ENCODE data around the gene BICC1. TPM values are rescaled to one million over a fixed set of nuclear protein-coding genes. Genes with fewer than 3 reads are reported as not detected.

Gene BICC1
- total and polyA plus RNA-seq, 2 of the 4 experiments (the other 2 are of a cell fraction): 5.7 to 42.5 TPM

DNA sequence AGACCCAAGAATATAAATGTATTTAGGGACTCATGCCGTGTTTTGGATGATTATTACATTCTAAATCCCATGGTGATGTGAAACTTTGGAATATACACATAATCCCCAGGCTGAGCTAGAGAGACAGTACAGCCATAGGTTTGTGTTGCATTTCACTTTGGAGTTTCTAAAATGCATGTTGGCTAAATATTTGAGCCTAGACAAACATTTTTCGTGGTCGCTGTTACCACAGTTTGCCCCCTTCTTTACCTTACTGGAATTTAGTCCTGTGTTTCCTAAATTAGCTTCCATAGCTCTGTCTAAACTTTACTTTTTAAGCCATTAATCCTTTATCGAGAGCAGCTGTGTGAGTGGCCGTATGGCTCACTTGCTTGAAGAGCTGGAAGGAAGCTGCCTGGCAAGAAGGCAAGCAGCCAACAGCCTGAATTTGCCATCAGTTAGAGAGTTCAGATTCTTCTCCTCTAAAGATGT is 192.0 kb downstream of the BICC1 start (continued):
- TF ChIP-seq RCOR1 (IDR thresholded peaks at IDR 0.05; ENCODE audit: insufficient replicate concordance, low read length): no peak

DNA sequence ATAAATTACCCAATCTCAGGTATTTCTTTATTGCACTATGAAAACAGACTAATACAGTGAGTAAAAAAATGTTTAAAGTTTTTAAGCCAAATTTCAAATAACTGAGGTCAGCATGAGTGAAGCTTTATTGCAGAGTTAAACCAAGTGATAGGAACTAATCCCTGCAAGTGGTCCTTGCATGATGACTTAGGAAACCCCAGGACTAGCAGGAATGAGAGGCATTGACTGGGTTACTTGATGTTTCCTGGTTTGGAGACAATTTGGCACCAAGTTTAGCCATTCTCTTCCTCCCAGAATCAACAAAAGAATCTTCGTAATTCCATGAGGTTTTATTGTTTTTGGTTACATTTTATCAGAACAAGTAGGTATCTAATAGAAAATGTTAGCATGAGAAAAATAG is 194.2 kb downstream of the BICC1 start:
- intact Hi-C loops (cut with micrococcal nuclease): no loop called here
- H3K27ac ChIP-seq (ENCODE audit: insufficient read depth, low read length): no peak overlapping the region
- TF ChIP-seq RAD21 (IDR thresholded peaks at IDR 0.05; ENCODE audit: low read length) (no peak), FOS (IDR thresholded peaks at IDR 0.05; ENCODE audit: low read depth, low read length) (no peak), CHD1 (IDR thresholded peaks at IDR 0.05; ENCODE audit: low read depth, low read length) (no peak), RCOR1 (IDR thresholded peaks at IDR 0.05; ENCODE audit: insufficient replicate concordance, low read length) (no peak), CEBPB (IDR thresholded peaks at IDR 0.05; ENCODE audit: low read depth, low read length) (no peak), POLR2A (IDR thresholded peaks at IDR 0.05; ENCODE audit: low read depth, low read length) (no peak), RFX5 (IDR thresholded peaks at IDR 0.05; ENCODE audit: low read depth, low read length) (no peak), SMC3 (IDR thresholded peaks at IDR 0.05; ENCODE audit: low read depth, low read length) (no peak), NFE2L2 (IDR thresholded peaks at IDR 0.05; ENCODE audit: low read depth, low read length) (no peak), MAFK (IDR thresholded peaks at IDR 0.05; ENCODE audit: low read depth, low read length) (no peak), MAZ (IDR thresholded peaks at IDR 0.05; ENCODE audit: borderline replicate concordance, low read depth, low read length) (no peak), MXI1 (IDR thresholded peaks at IDR 0.05; ENCODE audit: borderline replicate concordance, low read depth, low read length) (no peak)
- TF ChIP-seq, protein P1, sequence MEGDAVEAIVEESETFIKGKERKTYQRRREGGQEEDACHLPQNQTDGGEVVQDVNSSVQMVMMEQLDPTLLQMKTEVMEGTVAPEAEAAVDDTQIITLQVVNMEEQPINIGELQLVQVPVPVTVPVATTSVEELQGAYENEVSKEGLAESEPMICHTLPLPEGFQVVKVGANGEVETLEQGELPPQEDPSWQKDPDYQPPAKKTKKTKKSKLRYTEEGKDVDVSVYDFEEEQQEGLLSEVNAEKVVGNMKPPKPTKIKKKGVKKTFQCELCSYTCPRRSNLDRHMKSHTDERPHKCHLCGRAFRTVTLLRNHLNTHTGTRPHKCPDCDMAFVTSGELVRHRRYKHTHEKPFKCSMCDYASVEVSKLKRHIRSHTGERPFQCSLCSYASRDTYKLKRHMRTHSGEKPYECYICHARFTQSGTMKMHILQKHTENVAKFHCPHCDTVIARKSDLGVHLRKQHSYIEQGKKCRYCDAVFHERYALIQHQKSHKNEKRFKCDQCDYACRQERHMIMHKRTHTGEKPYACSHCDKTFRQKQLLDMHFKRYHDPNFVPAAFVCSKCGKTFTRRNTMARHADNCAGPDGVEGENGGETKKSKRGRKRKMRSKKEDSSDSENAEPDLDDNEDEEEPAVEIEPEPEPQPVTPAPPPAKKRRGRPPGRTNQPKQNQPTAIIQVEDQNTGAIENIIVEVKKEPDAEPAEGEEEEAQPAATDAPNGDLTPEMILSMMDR (conservative IDR thresholded peaks at IDR 0.05; ENCODE audit: low read depth, low read length): no peak
- TF ChIP-seq, protein P2, sequence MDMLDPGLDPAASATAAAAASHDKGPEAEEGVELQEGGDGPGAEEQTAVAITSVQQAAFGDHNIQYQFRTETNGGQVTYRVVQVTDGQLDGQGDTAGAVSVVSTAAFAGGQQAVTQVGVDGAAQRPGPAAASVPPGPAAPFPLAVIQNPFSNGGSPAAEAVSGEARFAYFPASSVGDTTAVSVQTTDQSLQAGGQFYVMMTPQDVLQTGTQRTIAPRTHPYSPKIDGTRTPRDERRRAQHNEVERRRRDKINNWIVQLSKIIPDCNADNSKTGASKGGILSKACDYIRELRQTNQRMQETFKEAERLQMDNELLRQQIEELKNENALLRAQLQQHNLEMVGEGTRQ (IDR thresholded peaks at IDR 0.05; ENCODE audit: low read depth, low read length): no peak
- TF ChIP-seq, protein P3, sequence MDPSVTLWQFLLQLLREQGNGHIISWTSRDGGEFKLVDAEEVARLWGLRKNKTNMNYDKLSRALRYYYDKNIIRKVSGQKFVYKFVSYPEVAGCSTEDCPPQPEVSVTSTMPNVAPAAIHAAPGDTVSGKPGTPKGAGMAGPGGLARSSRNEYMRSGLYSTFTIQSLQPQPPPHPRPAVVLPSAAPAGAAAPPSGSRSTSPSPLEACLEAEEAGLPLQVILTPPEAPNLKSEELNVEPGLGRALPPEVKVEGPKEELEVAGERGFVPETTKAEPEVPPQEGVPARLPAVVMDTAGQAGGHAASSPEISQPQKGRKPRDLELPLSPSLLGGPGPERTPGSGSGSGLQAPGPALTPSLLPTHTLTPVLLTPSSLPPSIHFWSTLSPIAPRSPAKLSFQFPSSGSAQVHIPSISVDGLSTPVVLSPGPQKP (IDR thresholded peaks at IDR 0.05; ENCODE audit: borderline replicate concordance, low read depth, low read length): no peak

More for the DNA sequence above, 194.2 kb downstream of the BICC1 start:
- BruUV-seq (replicated peaks): no TSS peak
- no peaks in the 10 kb centered on the region for H3K9me3 ChIP-seq (ENCODE audit: control insufficient read depth, insufficient read depth, low read length)
- no peak overlapping the region for H3K14ac ChIP-seq (replicated peaks; ENCODE audit: low read depth, low read length)
- no peak overlapping the region for H2BK5ac ChIP-seq (ENCODE audit: low read depth, low read length, poor library complexity, severe bottlenecking)
- no peaks in the 10 kb centered on the region; the same call in none of the 2 replicates for H3K36me3 ChIP-seq (ENCODE audit: control insufficient read depth, insufficient read depth, low read length)
- no peak overlapping the region for H3K4ac ChIP-seq (ENCODE audit: low read depth, low read length)
- H2AK9ac ChIP-seq (replicated peaks; ENCODE audit: low read depth, low read length, poor library complexity): no peak overlapping the region
- H3K4me2 ChIP-seq (ENCODE audit: low read depth, low read length): no peak overlapping the region
- H3K18ac ChIP-seq (ENCODE audit: low read depth, low read length): no peak overlapping the region
- H2BK15ac ChIP-seq (ENCODE audit: low read depth, low read length): no peak overlapping the region
- no peaks in the 10 kb centered on the region for H4K20me1 ChIP-seq (ENCODE audit: insufficient read depth, low read length)
- H3K9me1 ChIP-seq (ENCODE audit: insufficient read depth, low read length): no peaks in the 10 kb centered on the region; the same call in 1 of the 2 replicates
- ATAC-seq (ENCODE audit: low read depth): no peak
- H4K8ac ChIP-seq (ENCODE audit: low read depth in 2 of 2, low read length in 2 of 2): no peak overlapping the region
- dilution Hi-C loops (cut with HindIII; ENCODE audit: low sequenced_read_pairs, unreplicated experiment): no loop called here
- no peak overlapping the region for H2AFZ ChIP-seq (replicated peaks; ENCODE audit: low read length, poor library complexity)
- DNase-seq: no peak
- WGBS, 2 experiments (ENCODE audit: extremely low coverage in 2 of 2, insufficient read length in 1 of 2): no CpG with 5 or more reads among the region's 1 CpG
- no peak overlapping the region for H3K4me3 ChIP-seq (ENCODE audit: insufficient read depth, low read depth, low read length)
- POLR2A ChIA-PET (ENCODE audit: unreplicated experiment): no interaction called here
- no peak overlapping the region for H3K9ac ChIP-seq (ENCODE audit: low read depth, low read length)
- H3K23ac ChIP-seq (ENCODE audit: low read depth, low read length): no peak overlapping the region
- peaks cover 8 to 15% of the 10 kb centered on the region in 2 experiments for H3K79me1 ChIP-seq (ENCODE audit: low read depth in 1 of 2, low read length in 2 of 2)
- no peak overlapping the region for H2BK120ac ChIP-seq (ENCODE audit: low read depth, low read length)
- H3K27me3 ChIP-seq (ENCODE audit: control insufficient read depth, insufficient read depth, low read length): no peaks in the 10 kb centered on the region
- peaks cover 7% of the 10 kb centered on the region for H3K4me1 ChIP-seq (ENCODE audit: control insufficient read depth, insufficient read depth, low read length)
- H4K91ac ChIP-seq (ENCODE audit: insufficient read depth, low read depth, low read length): no peak overlapping the region
- CTCF ChIA-PET: no interaction called here
- no peak overlapping the region for H2AK5ac ChIP-seq (ENCODE audit: low read depth, low read length)
- no peak overlapping the region for H2BK20ac ChIP-seq (ENCODE audit: low read depth, low read length)
- in situ Hi-C loops (cut with MboI; ENCODE audit: low sequenced_read_pairs): no loop called here
- H3K56ac ChIP-seq (ENCODE audit: extremely low read depth, insufficient read depth, low read length): no peak overlapping the region
- no peak overlapping the region; the same call in 1 of the 2 replicates for H4K5ac ChIP-seq (ENCODE audit: low read depth, low read length)

Measured in IMR-90 (cell line).